Measurements from ENCODE around the gene EXPH5. TPM values are rescaled to one million over a fixed set of nuclear protein-coding genes. Genes with fewer than 3 reads are reported as not detected.
A peak's percentile ranks its signal among the peaks of the same experiment; 100 is the strongest.

EXPH5 gene
- polyA plus RNA-seq, 3 donors: 3.7 to 4.0 (median 3.7) TPM

DNA sequence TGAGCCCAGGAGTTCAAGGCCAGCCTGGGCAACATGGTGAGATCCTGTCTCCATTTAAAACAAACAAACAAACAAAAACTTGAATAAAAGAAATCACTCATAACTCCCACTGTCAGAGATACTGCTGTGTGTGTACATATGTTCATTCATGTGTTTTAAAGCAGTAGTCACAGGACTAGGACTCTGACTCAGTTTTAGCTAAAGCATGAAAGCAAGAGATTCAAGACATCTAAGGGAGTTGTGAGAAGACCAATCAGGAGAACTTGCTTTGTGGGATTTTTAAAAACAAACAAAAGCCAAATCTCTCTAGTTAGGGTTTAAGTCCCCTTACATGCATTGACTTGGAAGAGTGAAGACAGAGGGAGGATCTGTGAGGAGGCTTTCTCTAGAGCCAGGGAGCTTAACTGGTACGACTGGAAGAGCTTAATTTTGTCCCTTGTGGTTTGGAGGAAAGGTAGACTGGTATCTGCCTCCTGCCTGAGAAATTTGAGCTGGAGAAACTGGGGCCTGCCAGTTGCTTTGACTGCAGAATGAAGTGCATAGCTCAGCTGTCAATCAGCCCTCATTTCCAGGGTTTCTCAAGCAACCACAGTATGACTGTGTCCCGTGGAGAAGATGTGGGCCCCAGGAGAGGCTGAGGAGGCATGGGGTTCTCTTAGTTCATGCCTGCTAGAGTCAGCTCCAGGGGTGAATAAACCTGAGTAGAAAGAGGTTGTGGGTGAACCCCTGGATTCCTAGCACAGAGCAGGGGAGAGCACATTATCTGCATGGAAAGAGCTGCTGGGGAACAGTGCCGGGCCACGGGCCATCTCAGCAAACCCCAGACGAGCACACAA is 30.6 kb downstream of the EXPH5 start:
- DNase-seq (ENCODE audit: low read depth in 3 of 3, low spot score in 2 of 3): no peak

DNA sequence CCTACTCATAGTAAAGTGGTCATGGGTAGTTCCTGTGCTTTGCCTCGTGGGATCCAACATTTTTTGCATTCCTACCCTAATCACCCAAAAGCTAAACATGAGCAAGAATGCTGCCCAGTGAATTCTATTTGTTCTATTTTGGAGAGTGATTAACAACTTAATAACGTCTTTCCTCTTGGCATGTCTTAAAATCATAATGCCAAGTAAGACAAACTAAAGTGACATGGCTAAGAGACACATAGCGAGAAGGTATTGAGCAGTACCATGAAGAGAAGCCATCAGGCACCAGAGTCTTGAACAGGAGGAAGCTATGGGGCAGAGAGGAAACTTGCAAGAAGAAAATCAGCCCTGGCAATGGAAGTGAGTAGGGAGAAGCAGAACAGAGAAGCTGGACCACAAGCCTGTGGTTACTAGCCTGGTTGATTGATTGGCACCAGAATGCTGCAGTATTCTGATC is 32.0 kb downstream of the EXPH5 start:
- no peak for DNase-seq (ENCODE audit: low read depth in 3 of 3, low spot score in 2 of 3)

DNA sequence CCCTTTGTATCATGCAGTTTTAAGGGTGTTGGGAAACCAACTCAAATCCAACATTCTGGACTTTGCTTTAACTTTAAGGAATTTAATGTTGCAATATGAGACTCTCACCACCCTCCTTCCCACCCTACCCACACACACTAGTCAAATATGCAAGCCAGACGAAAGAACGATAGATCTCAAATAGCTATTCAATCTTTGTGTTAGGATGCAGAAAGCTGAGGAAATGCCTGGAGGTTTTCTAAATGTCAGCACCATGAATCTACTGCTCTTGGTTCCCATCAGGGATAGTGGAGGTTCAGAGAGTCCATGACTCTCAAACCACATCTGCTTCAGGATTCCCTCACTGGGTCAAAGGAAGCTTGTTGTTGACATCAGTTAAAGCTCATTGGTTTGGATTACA is 33.7 kb downstream of the EXPH5 start:
- DNase-seq (ENCODE audit: low read depth in 3 of 3, low spot score in 2 of 3): no peak

DNA sequence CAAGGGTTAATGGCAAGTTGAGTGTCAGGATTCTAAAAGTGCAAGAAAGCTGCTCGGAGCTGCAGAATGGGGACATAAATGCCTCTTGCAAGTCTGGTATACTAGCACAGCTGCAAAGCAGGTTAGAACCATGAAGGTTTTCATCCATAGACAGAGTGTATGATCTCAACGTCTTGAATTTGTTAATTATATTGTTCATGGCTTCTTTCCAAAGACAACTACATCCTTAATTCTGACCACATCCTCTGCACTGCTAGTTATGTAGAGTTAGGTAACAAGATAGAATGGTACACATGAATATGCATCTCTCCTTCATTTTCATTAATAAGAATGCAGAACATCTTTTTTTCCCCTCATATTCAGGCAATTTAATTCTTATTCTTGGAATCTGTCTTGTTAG is 34.2 kb downstream of the EXPH5 start:
- DNase-seq (ENCODE audit: low read depth in 3 of 3, low spot score in 2 of 3): no peak

DNA sequence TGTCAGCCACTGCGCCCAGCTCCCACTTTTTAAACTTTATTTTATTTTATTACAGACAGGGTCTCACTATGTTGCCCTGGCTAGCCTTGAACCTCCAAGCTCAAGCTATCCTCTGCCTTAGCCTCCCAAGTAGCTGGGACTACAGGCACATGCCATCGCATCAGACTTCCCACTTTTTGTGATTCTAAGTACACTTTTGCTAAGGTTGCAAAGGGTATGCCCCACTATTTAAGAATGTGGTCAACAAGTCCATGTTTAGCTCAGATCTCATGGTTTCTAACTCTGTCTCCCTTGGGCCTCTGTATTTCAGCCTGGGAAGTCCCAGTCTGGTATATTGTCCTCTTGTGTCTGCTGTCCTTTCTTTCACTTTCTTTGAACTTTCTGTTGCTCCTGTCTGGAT is 35.3 kb downstream of the EXPH5 start:
- DNase-seq (ENCODE audit: low read depth in 3 of 3, low spot score in 2 of 3): no peak

DNA sequence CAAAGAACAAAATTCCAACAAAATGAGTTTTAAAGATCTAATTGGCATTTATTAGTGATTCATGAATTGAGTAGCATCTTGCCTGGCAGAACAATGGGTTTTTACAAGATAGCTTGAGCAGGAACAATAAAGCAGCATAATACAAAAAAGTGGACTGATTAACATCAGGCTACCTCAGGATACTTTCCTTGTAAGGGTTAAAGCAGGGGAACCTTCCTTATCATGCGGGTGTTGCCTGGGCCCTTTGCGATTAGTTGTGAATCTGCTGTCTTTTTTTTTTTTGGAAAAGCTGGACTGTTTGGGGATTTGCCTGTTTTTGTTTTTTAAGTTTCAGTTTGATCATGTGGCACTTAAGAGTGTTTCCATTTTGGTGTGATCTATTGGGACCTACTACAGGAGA is 37.5 kb downstream of the EXPH5 start:
- DNase-seq (ENCODE audit: low read depth in 3 of 3, low spot score in 2 of 3): no peak

DNA sequence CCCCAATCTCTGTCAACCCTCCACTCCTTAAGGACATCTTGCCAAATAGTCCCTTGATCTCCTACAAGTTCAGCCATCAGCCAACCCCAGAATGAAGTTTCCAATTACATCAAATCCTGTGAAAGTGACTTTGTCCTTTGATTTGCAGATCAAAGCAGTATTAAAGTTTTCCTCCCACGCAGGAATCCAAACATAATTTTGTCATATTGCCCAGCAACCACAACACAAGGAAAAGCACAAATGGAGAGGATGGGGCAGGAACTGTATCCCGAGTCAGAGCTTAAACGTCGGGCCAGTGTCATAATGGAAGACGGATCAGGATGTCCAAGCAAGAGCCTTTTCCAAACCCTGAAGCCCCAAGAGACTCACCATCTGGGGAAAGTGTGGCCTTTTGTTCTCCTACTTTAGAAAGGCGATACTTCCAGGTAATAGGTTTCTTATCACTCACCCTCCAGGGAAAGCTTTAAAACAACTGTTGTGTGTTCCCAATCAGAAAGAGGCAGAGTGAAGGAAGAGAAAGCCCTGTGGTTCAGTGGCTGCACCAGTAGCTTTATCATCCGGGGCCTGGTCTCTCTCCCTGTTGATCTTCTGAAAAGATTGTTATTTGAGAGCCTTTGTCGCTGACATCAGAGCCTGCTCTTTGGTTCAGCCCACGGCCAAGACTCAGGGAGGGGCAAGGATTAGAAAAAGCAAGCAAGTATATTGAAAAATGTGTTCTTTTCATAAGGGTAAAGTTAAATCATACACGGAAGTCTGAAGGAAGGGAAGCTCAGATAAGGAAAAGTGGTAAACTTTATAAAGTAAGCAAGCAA is 41.7 kb downstream of the EXPH5 start:
- peak in 2 of 3 donors; percentile 40 to 54 for DNase-seq (ENCODE audit: low read depth in 3 of 3, low spot score in 2 of 3)

DNA sequence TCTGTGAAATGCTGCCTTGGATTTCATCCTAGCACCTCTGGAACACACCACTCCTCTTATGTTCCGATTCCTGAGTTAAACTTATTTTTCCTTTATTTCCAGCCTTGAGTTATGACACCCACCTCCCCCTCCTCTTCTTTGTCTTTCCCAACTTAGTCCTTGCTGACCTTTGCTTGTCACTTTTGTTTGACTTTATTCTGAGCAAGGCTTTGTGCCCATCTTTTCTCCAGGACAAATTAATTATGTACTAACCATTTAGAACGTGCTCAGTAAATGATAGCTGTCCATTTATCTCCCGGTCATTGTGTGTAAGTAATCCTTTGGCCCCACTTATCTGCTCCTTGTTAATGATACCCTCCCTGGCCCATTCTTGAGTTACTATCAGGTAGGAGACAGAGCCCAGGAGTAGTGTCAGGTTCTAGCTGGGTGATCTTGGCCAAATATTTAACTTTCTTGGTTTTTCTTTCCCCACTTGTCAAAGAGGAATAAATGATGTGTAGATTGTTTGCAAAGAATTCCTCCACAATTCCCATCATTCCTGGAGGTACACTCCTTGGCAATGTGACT is 44.2 kb downstream of the EXPH5 start:
- DNase-seq (ENCODE audit: low read depth in 3 of 3, low spot score in 2 of 3): no peak

DNA sequence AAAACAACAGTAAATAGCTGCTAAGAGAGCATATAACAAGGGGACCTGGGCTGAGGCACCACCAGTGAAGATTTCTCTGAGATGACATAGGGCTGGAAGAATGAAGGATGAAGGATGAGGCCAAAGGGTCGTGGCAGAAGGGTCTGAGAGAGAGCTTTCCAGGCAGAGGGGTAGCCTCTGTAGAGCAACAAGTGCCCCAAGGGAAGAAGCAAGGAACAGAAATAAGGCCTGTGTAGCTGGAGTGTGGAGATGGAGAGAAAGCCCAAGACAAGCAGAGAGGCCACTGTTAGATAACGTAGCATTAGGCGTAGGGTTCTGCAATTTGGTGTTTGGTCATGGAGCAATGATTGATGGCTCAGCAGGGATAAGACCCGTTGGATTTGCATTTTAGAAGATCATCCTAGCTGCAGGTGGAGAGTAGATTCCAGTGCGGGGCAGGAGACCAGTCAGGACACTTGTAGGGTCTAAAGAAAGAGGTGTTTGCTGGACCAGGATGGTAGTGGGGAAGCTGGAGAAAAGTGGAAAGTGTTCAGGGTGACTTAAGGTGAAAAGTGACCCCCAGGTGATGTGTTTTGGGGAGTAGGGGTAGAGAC is 47.6 kb downstream of the EXPH5 start:
- no peak for DNase-seq (ENCODE audit: low read depth in 3 of 3, low spot score in 2 of 3)

DNA sequence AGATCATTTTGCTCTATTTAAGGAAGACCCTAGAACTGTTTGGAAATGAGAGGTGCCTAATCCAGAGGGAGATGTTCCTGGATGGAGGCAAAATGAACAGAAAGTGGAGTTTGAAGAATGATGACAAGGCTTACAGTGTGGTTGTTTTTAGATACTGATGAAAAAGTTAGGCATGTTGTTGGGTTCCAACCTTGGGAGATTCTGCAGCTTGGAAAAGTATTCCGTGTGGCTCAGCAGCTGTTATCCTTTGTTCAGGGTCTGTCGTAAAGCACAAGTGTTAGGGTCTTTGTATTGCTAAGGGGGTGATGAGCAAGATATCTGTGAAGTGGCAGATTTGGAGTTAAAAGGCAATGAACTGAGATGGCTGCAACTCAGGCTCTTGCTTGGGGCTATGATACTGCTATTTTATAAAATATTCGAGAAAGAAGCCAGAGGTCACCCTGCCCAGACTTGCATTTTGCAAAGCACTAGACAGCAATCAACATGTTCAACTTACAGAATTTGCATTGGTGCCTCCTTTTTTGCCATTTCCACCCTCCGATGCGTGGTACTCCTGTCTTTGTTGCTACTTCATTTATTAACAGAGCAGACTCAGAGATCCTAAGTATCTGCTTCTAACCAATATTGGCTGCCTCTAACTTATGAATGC is 50.1 kb downstream of the EXPH5 start:
- no peak for DNase-seq (ENCODE audit: low read depth in 3 of 3, low spot score in 2 of 3)

DNA sequence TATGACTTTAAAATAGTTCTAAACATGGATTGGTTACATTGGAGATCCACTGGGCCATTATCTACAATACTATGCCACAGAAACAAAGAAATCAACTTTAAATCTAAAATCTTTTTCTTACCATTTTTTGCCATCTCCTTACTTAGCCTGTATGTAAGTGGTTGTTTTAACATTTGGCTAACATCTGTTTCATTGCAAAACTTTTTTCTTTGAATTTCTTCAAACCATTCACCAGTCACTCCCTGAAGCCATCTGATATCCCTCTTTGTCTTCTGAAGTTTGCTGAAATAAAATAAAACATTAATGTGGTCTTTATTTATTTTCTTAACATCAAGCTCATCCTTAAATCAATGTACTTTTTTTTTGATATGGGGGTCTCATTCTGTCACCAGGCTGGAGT is 52.0 kb downstream of the EXPH5 start:
- no peak for DNase-seq (ENCODE audit: low read depth in 3 of 3, low spot score in 2 of 3)

DNA sequence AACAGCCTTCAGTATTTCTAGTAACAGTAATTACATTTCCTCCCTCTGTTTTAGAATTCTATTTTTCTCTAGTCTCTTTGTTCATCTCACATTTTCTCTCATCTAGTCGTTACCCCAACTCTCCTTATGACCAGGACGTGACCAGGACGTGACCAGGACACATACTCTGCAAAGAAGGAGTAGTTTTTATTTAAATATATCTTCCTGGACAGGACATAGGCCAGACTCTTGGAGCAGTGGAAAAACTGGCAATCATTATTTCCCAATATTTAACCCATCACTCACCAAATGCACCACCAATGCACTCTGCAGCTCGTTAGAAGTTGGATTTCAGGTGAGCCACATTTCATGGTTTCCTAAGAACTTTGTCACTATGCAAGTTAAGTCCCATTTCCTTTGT is 55.1 kb downstream of the EXPH5 start:
- no peak for DNase-seq (ENCODE audit: low read depth in 3 of 3, low spot score in 2 of 3)

DNA sequence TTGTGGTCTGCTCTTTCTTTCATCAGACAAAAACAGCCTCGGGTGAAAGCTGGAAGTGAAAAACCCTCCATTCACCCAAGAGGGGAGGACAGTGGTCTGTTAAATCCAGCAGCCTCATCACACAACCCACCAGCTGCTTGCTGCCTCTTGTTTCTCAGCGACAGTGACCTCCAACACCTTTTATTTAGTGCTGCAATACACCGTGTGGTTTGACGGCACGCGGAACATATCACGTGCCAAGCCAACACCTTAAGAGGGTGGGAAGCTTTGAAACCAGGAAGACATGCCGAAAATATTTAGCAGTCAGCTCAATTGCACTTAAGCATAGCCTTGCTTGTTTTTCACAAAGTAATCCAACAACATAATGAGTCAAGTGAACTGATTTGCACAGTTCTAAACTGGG is 55.5 kb downstream of the EXPH5 start:
- DNase-seq (ENCODE audit: low read depth in 3 of 3, low spot score in 2 of 3): no peak

DNA sequence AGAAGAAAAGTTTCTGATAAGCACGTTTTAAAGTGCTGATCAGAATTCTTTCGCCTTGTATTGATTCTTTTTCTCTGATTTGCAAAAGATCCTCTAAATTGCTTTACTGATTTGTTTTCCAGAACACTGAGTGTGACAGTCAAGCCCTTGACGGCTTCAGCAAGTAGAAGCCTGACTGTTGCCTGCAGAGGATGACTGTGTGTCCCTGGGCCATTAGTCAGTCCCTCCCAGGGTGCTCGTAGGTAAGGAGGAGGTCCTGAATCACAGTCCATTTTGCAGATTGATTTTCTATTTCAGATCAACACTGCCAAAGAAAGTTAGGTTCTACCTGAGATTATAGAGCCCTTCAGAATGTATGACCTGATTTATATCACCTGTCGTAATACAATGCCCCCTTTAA is 56.8 kb downstream of the EXPH5 start:
- DNase-seq (ENCODE audit: low read depth in 3 of 3, low spot score in 2 of 3): no peak

DNA sequence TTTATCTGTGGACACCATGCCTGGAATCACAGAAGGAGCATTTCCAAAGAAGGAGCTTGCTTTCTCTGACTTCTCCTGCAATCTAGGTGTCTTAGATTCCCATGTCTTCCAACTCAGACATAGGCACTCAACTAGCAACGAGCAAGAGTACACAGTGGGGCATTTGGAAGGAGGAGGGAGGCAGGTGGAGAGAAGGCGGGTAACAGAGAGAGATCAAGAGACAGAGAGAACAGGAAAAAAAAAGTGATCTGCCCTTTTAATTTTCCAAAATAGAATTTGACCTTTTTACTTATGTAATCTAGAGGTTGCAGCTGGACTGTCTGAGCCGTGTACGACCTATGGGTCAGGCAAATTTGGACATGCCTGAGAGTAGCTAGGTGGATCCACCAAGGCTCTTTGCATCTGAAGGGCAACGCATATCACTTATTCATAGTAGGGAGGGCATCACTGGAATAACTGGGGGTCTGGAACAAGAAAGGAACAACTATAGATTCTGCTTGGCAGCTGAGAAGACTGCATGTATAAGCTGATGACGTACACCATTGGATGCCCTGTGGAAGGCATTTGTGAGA is 58.1 kb downstream of the EXPH5 start:
- DNase-seq (ENCODE audit: low read depth in 3 of 3, low spot score in 2 of 3): no peak

DNA sequence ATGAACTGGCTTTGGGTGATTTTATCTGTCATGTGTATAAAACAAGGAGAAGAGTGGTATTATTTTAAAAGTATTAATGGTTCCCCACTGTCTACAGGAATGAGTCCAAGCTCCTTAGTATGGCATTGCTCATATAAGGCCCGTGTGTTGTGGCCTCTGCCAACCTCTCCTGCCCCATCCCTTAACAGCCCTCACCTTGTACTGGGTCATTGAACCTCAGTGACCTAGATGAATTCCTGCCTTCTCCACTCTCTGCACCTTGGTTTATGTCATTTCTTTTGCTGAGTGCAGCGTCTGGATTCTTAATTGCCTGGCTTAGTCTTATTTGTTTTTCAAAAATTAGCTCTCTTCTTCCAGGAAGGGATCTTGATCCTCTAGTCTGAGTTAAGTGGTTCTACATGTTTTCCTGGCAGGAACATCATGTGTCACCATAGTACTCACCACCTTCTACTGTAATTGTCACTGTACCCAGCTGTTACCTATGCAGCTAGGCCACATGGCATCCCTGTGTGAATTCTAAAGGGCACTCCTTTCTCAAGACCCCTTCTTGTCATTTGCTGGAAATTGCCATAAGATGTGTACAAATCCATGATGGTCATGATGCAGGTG is 59.2 kb downstream of the EXPH5 start:
- DNase-seq (ENCODE audit: low read depth in 3 of 3, low spot score in 2 of 3): no peak

DNA sequence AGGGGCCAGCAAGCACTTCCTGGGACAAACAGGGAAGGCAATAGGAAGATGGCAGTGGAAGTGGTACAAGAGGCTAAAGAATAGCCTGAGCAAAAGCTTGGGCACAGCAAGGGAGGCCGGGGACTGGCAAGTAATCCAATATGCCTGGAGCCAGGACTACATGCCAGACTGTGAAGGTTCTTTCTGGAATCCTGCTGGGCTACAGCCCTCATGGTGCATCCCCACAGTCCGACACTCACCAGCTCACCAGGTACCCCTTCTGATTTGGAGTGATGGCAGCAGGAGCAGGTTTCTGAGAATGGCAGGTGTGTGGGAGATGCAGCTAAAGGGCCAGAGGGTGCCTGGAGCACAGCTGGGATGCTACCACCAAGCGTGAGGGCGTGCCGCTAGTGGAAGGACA is 63.1 kb downstream of the EXPH5 start:
- DNase-seq (ENCODE audit: low read depth in 3 of 3, low spot score in 2 of 3): no peak

DNA sequence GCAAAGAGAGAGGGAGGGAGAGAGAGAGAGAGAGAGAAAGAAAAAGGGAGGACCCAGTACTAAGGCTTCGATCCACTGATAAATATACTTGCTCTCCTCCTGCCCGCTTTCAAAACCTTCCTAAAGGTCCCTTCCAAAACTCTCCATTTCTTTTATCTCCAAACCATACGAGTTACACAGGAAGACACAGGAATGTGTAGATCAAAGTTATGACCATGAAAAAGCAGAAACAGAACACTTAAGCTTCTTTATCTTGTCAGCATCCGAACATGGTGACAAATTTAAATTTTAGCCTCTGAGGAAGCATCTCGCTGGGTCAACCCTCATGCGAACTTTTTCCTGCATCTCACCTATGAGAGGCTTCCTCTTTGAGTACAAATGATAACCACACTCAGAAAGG is 66.2 kb downstream of the EXPH5 start:
- no peak for DNase-seq (ENCODE audit: low read depth in 3 of 3, low spot score in 2 of 3)

DNA sequence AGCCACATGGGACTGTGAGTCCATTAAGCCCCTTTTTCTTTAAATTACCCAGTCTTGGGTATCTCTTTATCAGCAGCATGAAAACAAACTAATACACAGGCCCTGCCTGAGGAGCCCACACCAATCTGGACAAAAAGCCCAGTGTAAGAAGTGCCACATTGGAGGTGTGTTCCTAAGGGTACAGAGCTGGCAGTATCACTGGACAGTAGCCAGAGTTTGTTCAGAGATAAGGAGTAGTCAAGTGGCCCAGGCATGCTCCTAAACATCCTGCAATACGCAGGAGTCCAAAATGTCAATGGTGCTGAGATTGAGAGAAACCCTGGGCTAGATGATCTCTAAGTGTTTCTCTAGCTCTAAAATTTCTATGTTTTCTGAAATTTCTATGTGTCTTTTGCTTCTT is 68.4 kb downstream of the EXPH5 start:
- DNase-seq (ENCODE audit: low read depth in 3 of 3, low spot score in 2 of 3): no peak

DNA sequence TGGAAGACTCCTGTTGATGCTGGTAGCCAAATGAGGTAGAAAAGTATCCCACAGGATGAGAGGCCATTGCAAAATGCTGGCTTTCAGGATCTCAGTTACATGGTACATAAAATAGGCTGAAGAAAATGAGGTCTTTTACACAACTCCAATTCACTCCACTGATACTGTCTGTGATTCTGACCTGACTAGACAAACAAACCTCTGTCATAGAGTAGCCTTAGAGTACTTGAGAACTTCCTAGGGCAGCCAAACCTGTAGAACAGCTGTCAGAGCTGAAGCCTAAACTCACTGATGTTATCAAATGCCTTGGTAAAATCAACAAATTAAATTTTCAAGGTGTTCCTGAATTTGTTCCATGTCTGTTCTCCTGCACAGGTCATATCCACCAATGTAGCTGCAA is 69.1 kb downstream of the EXPH5 start:
- DNase-seq (ENCODE audit: low read depth in 3 of 3, low spot score in 2 of 3): no peak

Measured in right renal cortex interstitium (tissue), 3 donors.